ENCODE results near the gene HAL.
A peak's percentile ranks its signal among the peaks of the same experiment; 100 is the strongest.
"Not testable (repeated sequence)": the region's sequence is repeated elsewhere in the genome, so short reads cannot be mapped to it uniquely, and the experiment has no call there.

HAL gene

DNA sequence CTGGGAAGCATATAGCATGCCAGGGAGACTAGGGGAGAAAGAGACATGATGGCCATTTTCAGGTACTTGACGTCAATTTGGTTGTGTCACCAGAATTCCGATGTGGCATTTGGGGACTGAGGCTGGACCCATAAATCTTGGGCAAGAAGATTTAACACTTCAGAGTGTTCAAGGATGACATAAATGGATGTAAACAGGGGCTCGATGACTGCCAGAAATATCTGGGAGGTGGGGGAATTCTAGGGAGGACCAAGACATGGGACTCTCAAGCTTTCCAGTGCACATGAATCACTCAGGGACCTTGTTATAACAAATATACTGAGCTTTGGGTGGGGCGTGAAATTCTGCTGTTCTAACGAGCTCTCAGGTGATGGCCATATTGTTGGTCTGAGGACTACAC, 17.8 kb downstream of the HAL start:
- DNase-seq: no peak

DNA sequence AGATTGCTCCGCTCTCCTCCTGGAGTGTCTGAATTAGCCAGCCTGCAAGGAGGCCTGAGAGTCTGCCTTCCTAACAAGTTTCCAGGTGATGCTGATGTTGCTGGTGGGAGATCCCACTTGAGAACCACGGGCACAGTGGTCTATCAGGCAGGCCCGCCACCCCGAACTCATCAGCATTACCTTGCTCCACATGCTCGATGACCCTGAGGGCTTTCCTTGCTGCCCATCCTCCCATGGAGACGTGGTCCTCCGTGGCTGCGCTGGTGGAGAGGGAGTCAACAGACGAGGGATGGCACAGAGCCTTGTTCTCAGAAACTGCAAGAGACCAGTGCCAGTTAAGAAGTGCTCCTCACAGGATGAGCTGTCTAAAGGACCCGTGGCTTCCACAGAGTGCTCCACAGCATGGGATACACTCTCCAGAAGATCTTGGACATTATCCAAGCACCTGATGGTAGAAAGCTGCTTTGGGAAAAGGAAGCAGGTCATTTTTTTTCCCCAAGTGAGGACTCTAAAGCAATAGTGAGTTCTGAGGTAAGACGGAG, 18.3 kb downstream of the HAL start:
- DNase-seq: no peak

DNA sequence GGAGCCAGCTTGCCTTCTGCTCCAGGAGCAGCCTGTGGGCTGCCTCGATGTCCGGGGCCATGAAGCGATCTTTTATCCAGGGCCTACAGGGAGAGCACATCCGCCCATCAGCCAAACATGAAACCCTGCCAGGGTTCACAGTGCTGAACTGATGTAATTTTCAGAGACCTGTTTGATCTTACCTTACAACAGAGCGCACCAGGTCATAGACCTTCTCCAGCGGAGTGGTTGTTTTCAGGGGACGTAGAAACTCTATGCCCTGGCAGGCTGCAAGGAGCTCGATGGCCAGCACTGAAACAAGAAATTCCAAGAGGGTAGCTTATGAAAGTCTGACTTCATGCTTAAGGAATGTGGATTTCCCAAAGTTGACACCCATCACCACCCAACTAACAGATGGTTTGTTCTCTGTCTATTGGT, 19.7 kb downstream of the HAL start:
- no peak for DNase-seq

DNA sequence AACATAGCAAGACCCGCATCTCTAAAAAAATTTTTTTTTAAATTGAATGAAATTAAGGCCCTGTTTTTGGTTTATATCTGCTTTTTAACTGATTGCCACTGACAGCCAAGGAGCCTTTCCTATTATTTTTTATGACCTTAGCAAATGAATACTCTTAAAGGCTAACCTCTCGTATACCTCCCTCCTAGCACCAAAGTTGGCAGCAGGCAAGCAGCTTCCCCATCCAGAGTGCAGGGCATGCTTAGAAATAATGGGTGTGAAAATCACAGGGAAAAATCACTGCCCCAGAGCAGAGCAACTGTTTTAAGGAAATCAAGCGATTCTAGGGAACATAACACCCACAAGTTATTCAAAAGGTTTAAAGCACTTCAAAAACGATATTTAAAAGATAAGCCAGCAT, 20.7 kb downstream of the HAL start:
- no peak for DNase-seq

DNA sequence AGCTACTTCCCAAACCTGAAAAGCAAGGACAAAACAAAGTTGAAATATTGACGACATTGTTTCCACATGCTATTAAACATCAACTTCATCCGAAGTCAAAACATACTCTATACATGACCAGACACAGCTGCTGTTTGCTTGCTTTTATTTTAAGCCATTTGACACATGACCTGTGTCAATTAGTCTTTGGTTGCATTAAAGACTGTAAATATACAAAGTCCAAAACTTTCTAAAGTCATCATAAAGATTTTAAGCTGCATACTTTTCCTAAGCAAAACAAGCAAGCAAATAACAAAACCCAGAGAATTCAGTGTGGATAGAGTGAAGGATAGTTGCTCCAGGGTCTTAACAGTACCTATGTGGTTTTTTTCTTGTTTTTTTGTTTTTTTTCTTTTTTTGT, 21.8 kb downstream of the HAL start:
- DNase-seq: no peak

DNA sequence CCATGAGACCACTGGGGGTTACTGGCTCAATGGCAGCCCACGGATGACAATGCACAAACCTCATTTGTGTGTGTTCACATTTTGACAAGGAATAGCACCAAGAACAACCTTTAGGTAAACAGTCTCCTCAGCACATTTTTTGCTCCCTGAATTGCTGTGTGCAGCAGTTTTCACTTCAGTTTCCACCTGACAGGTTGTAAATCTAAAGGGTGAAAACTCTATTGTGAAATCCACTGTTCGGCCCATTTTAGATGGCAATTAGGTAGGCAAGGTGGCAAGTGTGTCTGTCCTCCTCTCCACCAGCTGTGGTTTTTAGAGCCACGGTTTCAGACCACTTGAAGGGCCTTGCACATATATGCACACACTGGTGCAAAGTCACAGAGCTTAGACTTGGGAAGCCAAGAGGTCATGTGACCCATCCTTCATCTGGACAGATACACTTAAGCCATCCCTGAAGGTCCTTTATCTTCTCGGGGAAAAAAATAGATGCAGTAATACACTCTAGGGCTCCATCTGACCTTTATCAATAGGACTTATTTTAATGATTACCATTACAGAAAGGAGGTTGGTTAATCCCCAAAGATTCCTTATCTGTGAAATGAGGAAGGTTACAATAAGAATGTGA, 23.2 kb downstream of the HAL start:
- no peak for DNase-seq

DNA sequence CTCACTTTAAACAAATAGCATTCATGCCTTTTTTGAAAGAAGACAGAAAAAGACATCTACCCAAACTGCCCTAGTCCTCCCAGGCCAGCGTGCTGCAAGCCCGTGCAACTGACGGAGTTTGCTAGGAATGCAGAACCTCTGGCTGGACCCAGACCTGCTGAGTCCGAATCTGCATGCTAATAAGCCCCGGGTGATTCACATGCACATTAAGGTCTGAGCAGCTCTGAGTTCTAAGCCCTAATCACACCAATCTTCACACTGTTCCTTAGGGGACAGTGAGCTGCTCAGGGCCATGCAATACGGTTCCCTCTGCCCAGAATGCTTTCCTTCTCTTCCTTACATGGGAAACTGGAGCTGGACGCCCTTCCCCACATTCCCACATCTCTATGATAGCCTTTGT, 25.2 kb downstream of the HAL start:
- DNase-seq: no peak

DNA sequence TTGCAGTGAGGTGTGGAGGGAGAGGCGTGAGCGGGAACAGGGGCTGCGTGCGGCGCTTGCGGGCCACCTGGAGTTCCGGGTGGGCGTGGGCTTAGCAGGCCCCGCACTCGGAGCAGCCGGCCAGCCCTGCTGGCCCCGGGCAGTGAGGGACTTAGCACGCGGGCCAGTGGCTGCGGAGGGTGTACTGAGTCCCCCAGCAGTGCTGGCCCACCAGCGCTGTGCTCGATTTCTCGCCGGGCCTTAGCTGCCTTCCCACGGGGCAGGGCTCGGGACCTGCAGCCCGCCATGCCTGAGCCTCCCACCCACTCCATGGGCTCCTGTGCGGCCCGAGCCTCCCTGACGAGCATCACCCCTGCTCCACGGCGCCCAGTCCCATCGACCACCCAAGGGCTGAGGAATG, 27.0 kb downstream of the HAL start:
- DNase-seq: not testable (repeated sequence)

DNA sequence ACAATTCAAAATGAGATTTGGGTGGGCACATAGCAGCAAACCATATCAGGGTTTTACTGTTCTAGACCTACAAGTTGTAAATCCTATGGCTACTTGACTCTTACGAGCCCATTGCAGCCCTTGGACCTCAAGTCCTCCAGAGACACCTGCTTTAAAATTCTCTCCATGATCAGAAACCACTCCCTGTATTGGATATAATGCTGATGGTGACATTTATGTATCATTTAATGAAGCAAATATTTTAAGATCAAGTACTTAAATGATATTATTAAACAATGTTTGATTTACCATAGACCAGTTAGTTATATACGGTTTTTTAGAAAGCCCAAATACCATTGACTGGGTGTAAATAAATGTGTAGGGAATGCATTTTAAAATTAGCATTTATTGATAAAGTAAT, 28.8 kb downstream of the HAL start:
- DNase-seq: no peak

DNA sequence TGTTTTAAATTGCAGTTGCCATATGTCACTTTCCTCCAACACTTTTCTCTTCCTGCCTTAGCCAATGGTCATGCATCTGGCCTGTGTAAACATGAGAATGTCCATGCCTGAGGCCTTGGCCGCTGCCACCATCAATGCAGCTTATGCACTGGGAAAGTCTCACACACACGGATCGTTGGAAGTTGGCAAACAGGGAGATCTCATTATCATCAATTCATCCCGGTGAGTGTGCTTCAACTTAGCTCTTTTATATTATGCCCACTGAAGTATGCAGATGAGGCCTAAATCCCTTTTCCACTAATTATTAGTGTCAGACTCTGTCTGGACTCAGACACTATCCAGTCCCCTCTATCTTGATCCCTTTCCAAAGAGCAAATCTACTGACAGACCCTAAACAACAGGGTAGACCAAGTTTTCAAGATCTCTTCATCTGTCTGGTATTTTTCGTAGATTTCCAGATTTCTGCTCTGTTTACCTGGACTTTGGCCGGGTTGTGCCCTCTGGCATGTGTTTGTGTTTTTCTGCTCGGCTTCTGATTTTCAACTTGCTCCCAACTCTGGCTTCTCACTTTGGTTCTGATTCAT, 29.8 kb downstream of the HAL start:
- DNase-seq: no peak

DNA sequence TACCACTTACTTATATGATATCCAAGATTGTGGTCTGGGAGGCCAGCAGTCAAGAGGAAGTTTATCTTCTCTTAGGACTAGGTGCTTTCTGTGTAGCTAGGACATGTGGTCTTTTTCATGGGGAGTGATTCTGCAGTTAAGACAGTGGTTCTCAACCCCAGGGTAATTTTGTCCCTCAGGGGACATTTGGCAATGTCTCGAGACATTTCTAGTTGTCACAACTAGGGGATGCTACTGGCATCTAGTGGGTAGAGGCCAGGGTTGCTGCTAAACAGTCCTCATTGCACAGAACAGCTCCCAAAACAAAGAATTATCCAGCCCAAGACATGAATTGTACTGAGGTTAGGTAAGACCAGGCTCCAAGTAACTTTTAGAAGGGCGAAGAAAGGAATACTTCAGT, 33.0 kb downstream of the HAL start:
- DNase-seq: no peak

DNA sequence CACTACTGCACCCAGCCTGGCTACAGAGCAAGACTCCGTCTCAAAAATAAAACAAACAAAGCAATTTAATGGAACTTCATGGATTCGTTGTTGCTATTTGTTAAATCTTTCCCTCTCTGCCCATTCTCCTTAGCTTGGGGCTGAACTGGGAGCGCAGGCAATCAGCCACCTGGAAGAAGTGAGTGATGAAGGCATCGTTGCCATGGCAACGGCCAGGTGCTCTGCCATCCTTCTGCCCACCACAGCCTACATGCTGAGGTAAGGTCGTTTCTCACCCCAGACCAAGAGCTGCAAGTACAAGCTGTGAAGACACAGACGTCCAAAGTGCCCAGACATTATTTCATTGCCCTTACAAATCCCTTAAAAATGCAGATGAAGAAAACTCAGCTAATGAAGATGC, 33.9 kb downstream of the HAL start:
- no peak for DNase-seq

DNA sequence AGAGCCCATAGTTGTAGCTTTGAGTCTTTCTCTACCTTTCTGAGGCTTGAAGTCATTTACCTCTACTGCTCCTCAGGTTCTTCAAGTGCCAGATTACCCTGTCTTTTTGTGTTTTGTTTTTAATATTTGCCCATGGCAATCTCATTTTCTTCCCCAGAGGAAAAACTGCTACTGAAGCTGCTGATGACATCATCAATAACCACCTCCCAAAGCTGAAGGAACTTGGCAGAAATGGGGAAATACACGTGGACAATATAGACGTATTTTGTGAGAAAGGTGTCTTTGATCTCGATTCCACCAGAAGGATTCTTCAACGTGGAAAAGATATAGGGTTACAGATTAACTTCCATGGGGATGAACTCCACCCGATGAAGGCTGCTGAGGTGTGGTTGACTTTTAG, 35.9 kb downstream of the HAL start:
- no peak for DNase-seq

DNA sequence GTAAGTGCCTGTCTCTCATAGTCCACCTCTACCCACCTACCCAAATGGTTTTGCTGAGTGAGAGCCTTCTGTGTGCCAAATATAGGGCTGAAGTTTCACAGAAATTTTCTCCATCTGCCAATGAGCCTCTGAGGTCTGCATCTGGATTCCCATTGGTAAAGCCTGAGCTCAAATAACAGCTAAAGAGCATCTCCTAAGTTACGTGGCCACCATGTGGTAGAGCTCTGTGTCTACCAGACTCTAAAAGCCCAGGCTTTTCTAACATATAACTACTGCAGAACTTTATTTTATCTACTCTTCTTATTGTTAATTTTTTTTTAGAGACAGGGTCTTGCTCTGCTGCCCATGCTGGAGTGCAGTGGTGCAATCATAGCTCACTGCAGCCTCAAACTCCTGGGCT, 37.0 kb downstream of the HAL start:
- DNase-seq: no peak

DNA sequence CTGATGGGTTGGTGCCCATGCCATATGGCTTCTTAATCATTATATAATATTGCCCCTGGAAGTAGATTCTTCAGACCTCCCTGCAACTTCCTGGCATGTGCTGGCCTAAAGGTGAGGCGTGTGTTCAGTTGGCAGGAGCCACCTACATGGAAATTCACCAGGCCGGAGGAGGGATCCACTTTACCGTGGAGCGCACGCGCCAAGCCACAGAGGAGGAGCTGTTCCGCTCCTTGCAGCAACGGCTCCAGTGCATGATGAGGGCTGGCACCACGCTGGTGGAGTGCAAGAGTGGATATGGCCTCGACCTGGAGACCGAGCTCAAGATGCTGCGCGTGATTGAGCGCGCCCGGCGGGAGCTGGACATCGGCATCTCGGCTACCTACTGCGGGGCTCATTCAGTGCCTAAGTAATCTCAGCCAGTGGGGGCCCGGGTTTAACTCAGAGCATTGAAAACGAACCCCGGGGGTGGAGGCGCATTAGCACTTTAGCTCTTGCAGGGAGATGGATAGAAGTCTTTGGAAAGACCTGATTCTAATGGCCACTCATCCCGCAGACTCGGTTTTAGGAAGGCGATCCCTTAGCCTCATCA, 39.5 kb downstream of the HAL start:
- no peak for DNase-seq

DNA sequence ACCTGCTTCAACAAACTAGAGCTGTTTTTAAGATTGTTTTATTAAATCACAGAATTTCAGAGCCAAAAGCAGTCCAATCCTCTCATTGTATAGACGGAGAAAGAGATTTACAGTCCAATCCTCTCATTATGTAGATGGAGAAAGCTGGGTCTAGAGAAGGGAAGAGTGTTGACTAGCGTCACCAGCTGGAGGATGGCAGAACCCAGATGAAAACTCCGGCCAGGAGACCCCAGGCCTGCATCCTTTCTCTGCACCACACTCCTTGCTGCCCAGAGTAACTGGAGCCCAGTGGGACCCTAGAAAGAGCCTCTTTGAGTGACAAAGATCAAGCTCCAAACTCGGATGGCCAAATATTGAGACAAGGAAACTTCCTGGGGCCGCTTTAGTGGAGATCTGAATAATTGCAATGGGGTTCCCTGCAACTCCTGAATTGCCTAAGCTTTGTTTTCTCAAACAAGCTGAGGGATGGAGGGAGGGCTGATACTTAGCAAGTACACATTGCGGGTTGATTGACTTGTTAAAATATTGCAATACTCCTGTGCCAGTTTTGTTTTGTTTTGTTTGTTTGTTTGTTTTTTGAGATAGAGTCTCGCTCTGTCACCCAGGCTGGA, 40.5 kb downstream of the HAL start:
- DNase-seq: no peak

DNA sequence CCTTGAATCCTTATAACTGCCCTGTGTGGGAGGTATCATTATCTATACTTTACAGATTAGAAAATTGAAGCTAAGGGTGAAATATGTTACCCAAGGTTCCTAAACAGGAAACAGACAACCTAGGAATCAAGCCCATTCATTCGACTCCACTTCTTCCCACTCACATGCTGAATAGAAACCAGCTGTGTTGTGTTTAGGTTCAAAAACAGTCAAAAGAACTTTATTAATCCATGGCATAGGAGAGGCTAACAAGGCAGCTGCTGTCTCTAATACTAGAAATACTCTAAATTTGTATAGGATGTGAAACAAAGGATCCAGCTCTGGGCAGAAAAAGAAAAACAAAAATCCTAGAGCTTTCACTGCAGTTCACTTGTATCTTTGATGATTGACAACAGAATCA, 43.1 kb downstream of the HAL start:
- DNase-seq: no peak

DNA sequence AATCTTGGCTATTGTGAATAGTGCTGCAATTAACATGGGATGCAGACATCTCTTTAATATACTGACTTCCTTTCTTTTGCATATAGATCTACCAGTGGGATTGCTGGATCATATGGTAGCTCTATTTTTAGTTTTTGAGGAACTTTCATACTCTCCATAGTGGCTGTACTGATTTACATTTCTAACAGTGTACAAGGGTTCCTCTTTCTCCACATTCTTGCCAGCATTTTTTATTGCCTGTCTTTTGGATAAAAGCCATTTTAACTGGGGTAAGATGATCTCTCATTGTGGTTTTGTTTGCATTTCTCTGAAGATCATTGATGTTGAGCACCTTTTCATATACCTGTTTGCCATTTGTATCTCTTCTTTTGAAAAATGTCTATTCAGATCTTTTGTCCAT, 44.6 kb downstream of the HAL start:
- no peak for DNase-seq

DNA sequence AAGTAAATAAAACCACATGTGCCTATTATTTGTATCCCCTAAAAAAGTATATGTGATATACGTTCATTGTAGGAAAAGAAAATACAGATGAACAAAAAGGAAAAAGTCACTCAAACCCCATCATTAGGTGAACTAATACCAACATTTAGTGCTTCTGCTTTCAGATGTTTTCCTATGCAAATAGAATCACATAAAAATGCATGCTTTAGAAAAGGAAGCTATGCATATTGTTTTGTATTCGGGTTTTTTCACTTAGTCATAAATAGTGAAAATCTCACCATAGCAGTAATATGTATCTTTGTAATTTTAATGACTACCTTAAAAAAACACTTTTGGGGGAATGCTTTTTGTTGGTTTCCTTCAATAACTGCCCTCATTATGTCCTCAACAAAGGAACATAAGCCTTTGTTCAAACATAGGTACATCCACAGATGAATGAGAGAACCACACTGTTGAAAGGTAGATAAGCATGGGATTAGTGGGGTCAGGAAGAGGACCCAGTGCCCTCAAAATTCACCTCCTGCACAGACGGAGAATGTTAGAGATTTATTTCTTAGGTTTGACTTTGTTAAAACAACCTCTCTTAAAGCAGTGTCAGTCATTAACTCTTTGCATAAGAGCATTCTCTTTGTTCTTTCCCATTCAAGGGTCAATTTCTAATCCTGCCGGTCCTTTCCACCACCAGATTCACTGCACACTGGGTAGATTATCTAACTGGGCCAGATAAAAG, 46.5 kb downstream of the HAL start:
- DNase-seq: no peak

DNA sequence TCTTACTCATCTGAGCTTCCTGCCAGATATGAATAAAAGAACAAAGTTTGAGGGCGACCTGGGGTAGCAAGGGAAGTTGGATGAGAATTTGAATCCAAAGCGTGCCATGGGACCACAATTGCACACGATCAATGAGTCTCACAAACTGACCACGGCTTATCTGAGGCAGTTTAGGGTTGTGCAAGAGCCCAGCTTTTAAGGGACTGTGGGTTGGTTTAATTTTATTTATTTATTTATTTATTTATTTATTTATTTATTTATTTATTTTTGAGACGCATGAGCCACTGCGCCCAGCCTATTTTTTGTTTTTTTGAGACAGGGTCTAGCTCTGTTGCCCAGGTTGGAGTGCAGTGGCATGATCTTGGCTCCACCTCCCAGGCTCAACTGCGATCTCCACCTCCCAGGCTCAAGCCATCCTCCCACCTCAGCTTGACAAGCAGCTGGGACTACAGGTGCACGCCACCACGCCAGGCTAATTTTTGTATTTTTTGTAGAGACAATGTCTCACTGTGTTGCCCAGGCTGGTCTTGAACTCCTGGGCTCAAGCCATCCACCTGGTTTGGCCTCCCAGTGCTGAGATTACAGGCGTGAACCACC, 51.9 kb downstream of the HAL start:
- no peak for DNase-seq

DNA sequence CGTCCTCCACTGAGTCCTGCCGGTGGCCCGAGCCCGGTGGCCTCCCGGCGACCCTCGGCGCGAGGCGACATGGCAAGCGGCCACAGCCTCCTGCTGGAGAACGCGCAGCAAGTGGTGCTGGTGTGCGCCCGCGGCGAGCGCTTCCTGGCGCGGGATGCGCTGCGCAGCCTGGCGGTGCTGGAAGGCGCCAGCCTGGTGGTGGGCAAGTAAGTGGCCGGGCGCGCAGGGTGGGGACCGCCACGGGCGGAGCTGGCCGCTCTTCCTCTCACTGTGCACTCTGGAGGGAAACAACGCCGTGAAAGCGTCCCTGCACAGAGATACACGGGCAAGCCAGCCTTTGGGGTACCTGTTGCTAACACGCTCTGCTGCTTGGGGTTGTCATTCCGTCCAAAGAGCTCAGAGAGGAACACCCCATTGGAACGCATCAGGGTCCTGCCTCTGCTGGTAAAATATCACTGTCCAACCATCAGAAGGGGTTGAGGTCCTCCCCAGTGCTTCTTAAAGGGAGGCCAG, 52.8 kb downstream of the HAL start, which contains the start of gene AMDHD1:
Gene AMDHD1 (plus strand): TSS at position 2 of the 513 bp plus-strand sequence. CDS start 68 bp downstream, at position 70.
- peak in 35 of 56 donors; percentile 12 to 72 (median 36) for DNase-seq

All from amygdala (tissue), 56 donors.